GM21576 (cell line): ENCODE results near the gene RPS6KC1.
"Not testable (repeated sequence)": the region's sequence is repeated elsewhere in the genome, so short reads cannot be mapped to it uniquely, and the experiment has no call there.

Experiments used
- ATAC-seq: cut with Tn5 transposase; IDR thresholded peaks from one replicate; pipeline ENCODE4 v1.9.1; 2021; ENCODE audit warnings: mild to moderate bottlenecking, moderate library complexity; ENCODE audit not compliant: unreplicated experiment

RPS6KC1 gene

GRCh38 chr1:213269829-213270228 is 218.8 kb downstream of the RPS6KC1 start:
- no peak for ATAC-seq

GRCh38 chr1:213273546-213273945 is 222.5 kb downstream of the RPS6KC1 start:
- no peak for ATAC-seq

GRCh38 chr1:213274140-213274539 is 223.1 kb downstream of the RPS6KC1 start:
- no peak for ATAC-seq

GRCh38 chr1:213275293-213275692 is 224.3 kb downstream of the RPS6KC1 start:
- no peak for ATAC-seq

- no peak for ATAC-seq
Observed at GRCh38 chr1:213276236-213276635, 225.2 kb downstream of the RPS6KC1 start.

GRCh38 chr1:213277036-213277435 is 226.0 kb downstream of the RPS6KC1 start:
- no peak for ATAC-seq

- ATAC-seq, result no peak
Observed at GRCh38 chr1:213279410-213279809, 228.4 kb downstream of the RPS6KC1 start.

GRCh38 chr1:213281640-213282301 is 230.7 kb downstream of the RPS6KC1 start:
- ATAC-seq, result no peak

GRCh38 chr1:213284626-213285025 is 233.6 kb downstream of the RPS6KC1 start:
- no peak for ATAC-seq

- ATAC-seq, result no peak
Observed at GRCh38 chr1:213286235-213286634, 235.2 kb downstream of the RPS6KC1 start.

- no peak for ATAC-seq
Observed at GRCh38 chr1:213287987-213288386, 236.9 kb downstream of the RPS6KC1 start.

- ATAC-seq, result no peak
Observed at GRCh38 chr1:213291526-213291925, 240.5 kb downstream of the RPS6KC1 start.

GRCh38 chr1:213292614-213293013 is 241.6 kb downstream of the RPS6KC1 start:
- ATAC-seq, result no peak

- ATAC-seq, result no peak
Observed at GRCh38 chr1:213295860-213296259, 244.8 kb downstream of the RPS6KC1 start.

- ATAC-seq, result no peak
Observed at GRCh38 chr1:213296558-213296957, 245.5 kb downstream of the RPS6KC1 start.

- no peak for ATAC-seq
Observed at GRCh38 chr1:213297021-213297420, 246.0 kb downstream of the RPS6KC1 start.

- no peak for ATAC-seq
Observed at GRCh38 chr1:213300433-213300832, 249.4 kb downstream of the RPS6KC1 start.

- ATAC-seq, result not testable (repeated sequence)
Observed at GRCh38 chr1:213301524-213301923, 250.5 kb downstream of the RPS6KC1 start.

GRCh38 chr1:213303286-213303685 is 252.2 kb downstream of the RPS6KC1 start:
- ATAC-seq, result no peak

- no peak for ATAC-seq
Observed at GRCh38 chr1:213315571-213315970, 264.5 kb downstream of the RPS6KC1 start.

- ATAC-seq, result not testable (repeated sequence)
Observed at GRCh38 chr1:213318458-213318857, 267.4 kb downstream of the RPS6KC1 start.

- ATAC-seq, result no peak
Observed at GRCh38 chr1:213320191-213320870, 269.3 kb downstream of the RPS6KC1 start.
